Natural killer cell (primary cell): ENCODE measurements around the gene ASIC1. TPM values are rescaled to one million over a fixed set of nuclear protein-coding genes. Genes with fewer than 3 reads are reported as not detected.
A peak's percentile ranks its signal among the peaks of the same experiment; 100 is the strongest.

Experiments
- ATAC-seq, 3 donors: fragments of 150-1000 bp in 2 of 3; fragments of 200-7000 bp in 1 of 3; cut with Tn5 transposase; 1 replicate in 1 of 3; 2 replicates in 2 of 3; pipeline ENCODE4 v1.10.0; 2021; ENCODE audit warnings: mild to moderate bottlenecking in 2 of 3, moderate library complexity in 2 of 3
- DNase-seq, 2 donors: peaks; one replicate each; pipeline versions ENCODE4 v3.0.0 to v3.0.0-alpha.2; 2013 to 2021; ENCODE audit warnings: mixed read lengths in 1 of 2
- H3K27ac ChIP-seq: one replicate; pipeline ENCODE4 v1.5.1; 2013; ENCODE audit warnings: mild to moderate bottlenecking, low read length
- H3K27me3 ChIP-seq: one replicate; pipeline ENCODE4 v1.6.1; 2013; ENCODE audit warnings: low read length; ENCODE audit not compliant: control insufficient read depth, insufficient read depth
- H3K36me3 ChIP-seq: one replicate; pipeline ENCODE4 v1.6.1; 2013; ENCODE audit warnings: low read length; ENCODE audit not compliant: control insufficient read depth, insufficient read depth
- H3K4me1 ChIP-seq: one replicate; pipeline ENCODE4 v1.6.1; 2013; ENCODE audit warnings: low read length; ENCODE audit not compliant: control insufficient read depth, insufficient read depth
- H3K4me3 ChIP-seq: one replicate; pipeline ENCODE4 v1.5.1; 2013; ENCODE audit warnings: low read length
- H3K9me3 ChIP-seq: one replicate; pipeline ENCODE4 v1.6.1; 2013; ENCODE audit warnings: low read length; ENCODE audit not compliant: control insufficient read depth, insufficient read depth
- H3K27ac Mint-ChIP-seq, 2 donors: one replicate each; pipeline ENCODE4 v1.8.0; 2022; ENCODE audit warnings: mild to moderate bottlenecking in 2 of 2, mixed read lengths in 2 of 2, moderate library complexity in 1 of 2
- H3K27me3 Mint-ChIP-seq, 2 donors: one replicate each; pipeline ENCODE4 v1.8.0; 2022; ENCODE audit warnings: low read depth in 2 of 2, mixed read lengths in 2 of 2
- H3K36me3 Mint-ChIP-seq: one replicate; pipeline ENCODE4 v1.8.0; 2022; ENCODE audit warnings: mixed read lengths
- H3K4me1 Mint-ChIP-seq, 2 donors: one replicate each; pipeline ENCODE4 v1.8.0; 2022; ENCODE audit warnings: mixed read lengths in 2 of 2
- H3K4me3 Mint-ChIP-seq: one replicate; pipeline ENCODE4 v1.8.0; 2022; ENCODE audit warnings: mild to moderate bottlenecking, moderate library complexity, mixed read lengths
- H3K9me3 Mint-ChIP-seq, 2 donors: one replicate each; pipeline ENCODE4 v1.8.0; 2022; ENCODE audit warnings: mixed read lengths in 2 of 2
- WGBS: methylation state at CpG from one replicate; pipeline ENCODE4 v1.1.7; 2013; ENCODE audit warnings: missing lambda C conversion rate; ENCODE audit not compliant: insufficient coverage; 5-methylcytosine and 5-hydroxymethylcytosine counted together
- intact Hi-C: fragments of 100-400 bp; cut with micrococcal nuclease; formaldehyde crosslinking; loops from one replicate; pipeline ENCODE4 v1.14.2; 2022
- total RNA-seq, 4 donors: library from RNA; stranded (reverse); fragments of 120-200 nt in 1 of 4; gene quantifications; one replicate each; pipeline versions ENCODE4 v1.2.3 to v1.2.4, GENCODE V29; 2013 to 2022
- TF ChIP-seq, protein P1 (sequence below): fragments of 200-600 bp; IDR thresholded peaks from one replicate; pipeline ENCODE4 v1.8.0; 2022; ENCODE audit warnings: antibody characterized with exemption

The ASIC1 gene
- total RNA-seq, 3 donors from 2014 or later (not counting 1 experiment from before 2014, with no cell fraction given), result 0.21 TPM; not detected in 2

DNA sequence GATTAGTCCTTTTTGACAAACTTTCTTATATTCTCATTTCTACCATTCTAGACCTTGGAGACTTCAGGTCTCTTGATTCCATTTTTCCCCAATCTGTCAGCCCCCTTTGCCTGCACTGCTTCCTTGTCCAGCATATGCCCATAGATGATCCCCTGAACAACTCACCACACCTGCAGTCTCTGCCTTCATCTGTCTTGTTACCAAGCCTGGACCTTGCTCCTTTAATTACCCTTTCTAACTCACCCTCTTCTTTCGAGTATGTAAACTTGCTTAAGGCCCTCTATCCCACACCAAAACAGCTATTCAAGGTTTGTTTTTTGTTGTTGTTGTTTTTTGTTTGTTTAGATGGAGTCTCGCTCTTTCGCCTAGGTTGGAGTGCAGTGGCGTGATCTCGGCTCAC, 64.2 kb downstream of the ASIC1 start:
- H3K36me3 ChIP-seq, result peaks cover 41% of the 10 kb centered on the region
- TF ChIP-seq, protein P1, sequence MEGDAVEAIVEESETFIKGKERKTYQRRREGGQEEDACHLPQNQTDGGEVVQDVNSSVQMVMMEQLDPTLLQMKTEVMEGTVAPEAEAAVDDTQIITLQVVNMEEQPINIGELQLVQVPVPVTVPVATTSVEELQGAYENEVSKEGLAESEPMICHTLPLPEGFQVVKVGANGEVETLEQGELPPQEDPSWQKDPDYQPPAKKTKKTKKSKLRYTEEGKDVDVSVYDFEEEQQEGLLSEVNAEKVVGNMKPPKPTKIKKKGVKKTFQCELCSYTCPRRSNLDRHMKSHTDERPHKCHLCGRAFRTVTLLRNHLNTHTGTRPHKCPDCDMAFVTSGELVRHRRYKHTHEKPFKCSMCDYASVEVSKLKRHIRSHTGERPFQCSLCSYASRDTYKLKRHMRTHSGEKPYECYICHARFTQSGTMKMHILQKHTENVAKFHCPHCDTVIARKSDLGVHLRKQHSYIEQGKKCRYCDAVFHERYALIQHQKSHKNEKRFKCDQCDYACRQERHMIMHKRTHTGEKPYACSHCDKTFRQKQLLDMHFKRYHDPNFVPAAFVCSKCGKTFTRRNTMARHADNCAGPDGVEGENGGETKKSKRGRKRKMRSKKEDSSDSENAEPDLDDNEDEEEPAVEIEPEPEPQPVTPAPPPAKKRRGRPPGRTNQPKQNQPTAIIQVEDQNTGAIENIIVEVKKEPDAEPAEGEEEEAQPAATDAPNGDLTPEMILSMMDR, result no peak
- no peaks in the 10 kb centered on the region for H3K27me3 ChIP-seq
- no peaks in the 10 kb centered on the region for H3K9me3 ChIP-seq
- no peaks in the 10 kb centered on the region for H3K4me1 ChIP-seq
- ATAC-seq (no peak), DNase-seq (no peak)
- H3K9me3 Mint-ChIP-seq, result no peaks in the 10 kb centered on the region
- H3K4me1 Mint-ChIP-seq, result peaks cover 24 to 40% of the 10 kb centered on the region in 2 donors
- no peak overlapping the region for H3K4me3 Mint-ChIP-seq
- WGBS, result 92% methylated on average over 2 of the region's 5 CpGs
- peak overlapping the region in 1 of 2 donors; percentile 42 for H3K27ac Mint-ChIP-seq
- H3K27ac ChIP-seq, result no peak overlapping the region
- no peaks in the 10 kb centered on the region for H3K27me3 Mint-ChIP-seq
- H3K36me3 Mint-ChIP-seq, result no peaks in the 10 kb centered on the region
- intact Hi-C loops, result no loop called here
- H3K4me3 ChIP-seq, result no peak overlapping the region

- ATAC-seq (no peak), DNase-seq (no peak)
- Histone ChIP-seq H3K27ac (no peak overlapping the region), H3K4me3 (no peak overlapping the region), H3K27me3 (no peaks in the 10 kb centered on the region), H3K9me3 (no peaks in the 10 kb centered on the region), H3K4me1 (no peaks in the 10 kb centered on the region), H3K36me3 (peaks cover 50% of the 10 kb centered on the region)
- TF ChIP-seq, protein P1, result no peak
- H3K36me3 Mint-ChIP-seq, result no peaks in the 10 kb centered on the region
- intact Hi-C loops, result no loop called here
- H3K4me3 Mint-ChIP-seq, result no peak overlapping the region
- H3K27ac Mint-ChIP-seq, result no peak overlapping the region
- no peaks in the 10 kb centered on the region for H3K9me3 Mint-ChIP-seq
- H3K27me3 Mint-ChIP-seq, result no peaks in the 10 kb centered on the region
- 81% methylated on average over 2 of the region's 2 CpGs for WGBS
- H3K4me1 Mint-ChIP-seq, result peaks cover 24 to 31% of the 10 kb centered on the region in 2 donors
Observed at GRCh38 chr12:50123203-50123602, 65.8 kb downstream of the ASIC1 start.

DNA sequence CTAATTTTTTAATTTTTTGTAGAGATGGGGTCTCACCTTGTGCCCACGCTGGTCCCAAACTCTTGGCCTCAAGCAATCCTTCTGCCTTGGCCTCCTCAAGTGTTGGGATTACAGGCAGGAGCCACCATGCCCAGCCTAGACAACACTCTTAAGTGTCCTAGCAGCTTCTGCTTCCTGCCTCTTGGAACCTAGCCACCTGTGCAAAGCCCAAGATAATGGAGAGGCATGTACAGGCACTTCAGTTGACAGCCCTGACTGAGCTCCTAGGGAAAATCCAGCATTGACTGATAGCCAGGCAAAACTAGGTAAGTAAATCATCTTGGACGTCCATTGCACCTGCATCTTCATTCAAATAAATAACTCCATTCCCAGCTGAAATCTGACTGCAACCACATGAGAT, 70.2 kb downstream of the ASIC1 start:
- Mint-ChIP-seq H3K36me3 (peaks cover 2% of the 10 kb centered on the region), H3K4me3 (no peak overlapping the region), H3K27ac (no peak overlapping the region), H3K9me3 (no peaks in the 10 kb centered on the region), H3K27me3 (no peaks in the 10 kb centered on the region), H3K4me1 (peaks cover 12 to 22% of the 10 kb centered on the region in 2 donors)
- Histone ChIP-seq H3K27me3 (no peaks in the 10 kb centered on the region), H3K4me3 (no peak overlapping the region), H3K4me1 (no peaks in the 10 kb centered on the region), H3K9me3 (no peaks in the 10 kb centered on the region), H3K27ac (no peak overlapping the region), H3K36me3 (peaks cover 53% of the 10 kb centered on the region)
- ATAC-seq (no peak), DNase-seq (no peak)
- TF ChIP-seq, protein P1, result no peak
- intact Hi-C loops, result no loop called here
- WGBS, result 92% methylated on average over 2 of the region's 2 CpGs

- Mint-ChIP-seq H3K27me3 (no peaks in the 10 kb centered on the region), H3K27ac (no peak overlapping the region)
Observed at GRCh38 chr12:50129290-50129689, 71.9 kb downstream of the ASIC1 start.

More at GRCh38 chr12:50129290-50129689, 71.9 kb downstream of the ASIC1 start:
- H3K4me3 ChIP-seq, result no peak overlapping the region
- no peaks in the 10 kb centered on the region for H3K27me3 ChIP-seq
- no peaks in the 10 kb centered on the region for H3K9me3 ChIP-seq
- peaks cover 57% of the 10 kb centered on the region for H3K36me3 ChIP-seq
- TF ChIP-seq, protein P1, result no peak
- ATAC-seq (no peak), DNase-seq (no peak)
- Mint-ChIP-seq H3K4me1 (peaks cover 15 to 23% of the 10 kb centered on the region in 2 donors), H3K4me3 (no peak overlapping the region), H3K9me3 (no peaks in the 10 kb centered on the region), H3K36me3 (peaks cover 5% of the 10 kb centered on the region)
- intact Hi-C loops, result no loop called here
- H3K27ac ChIP-seq, result no peak overlapping the region
- H3K4me1 ChIP-seq, result no peaks in the 10 kb centered on the region
- 89% methylated on average over 4 of the region's 4 CpGs for WGBS
